HG02943 (cell line): ENCODE data around the gene SPON1.
"Not testable (repeated sequence)": the region's sequence is repeated elsewhere in the genome, so short reads cannot be mapped to it uniquely, and the experiment has no call there.

Experiments used
- ATAC-seq: cut with Tn5 transposase; IDR thresholded peaks from one replicate; pipeline ENCODE4 v1.9.1; 2021; ENCODE audit warnings: mild to moderate bottlenecking, low read depth, moderate library complexity; ENCODE audit not compliant: unreplicated experiment

The SPON1 gene

DNA sequence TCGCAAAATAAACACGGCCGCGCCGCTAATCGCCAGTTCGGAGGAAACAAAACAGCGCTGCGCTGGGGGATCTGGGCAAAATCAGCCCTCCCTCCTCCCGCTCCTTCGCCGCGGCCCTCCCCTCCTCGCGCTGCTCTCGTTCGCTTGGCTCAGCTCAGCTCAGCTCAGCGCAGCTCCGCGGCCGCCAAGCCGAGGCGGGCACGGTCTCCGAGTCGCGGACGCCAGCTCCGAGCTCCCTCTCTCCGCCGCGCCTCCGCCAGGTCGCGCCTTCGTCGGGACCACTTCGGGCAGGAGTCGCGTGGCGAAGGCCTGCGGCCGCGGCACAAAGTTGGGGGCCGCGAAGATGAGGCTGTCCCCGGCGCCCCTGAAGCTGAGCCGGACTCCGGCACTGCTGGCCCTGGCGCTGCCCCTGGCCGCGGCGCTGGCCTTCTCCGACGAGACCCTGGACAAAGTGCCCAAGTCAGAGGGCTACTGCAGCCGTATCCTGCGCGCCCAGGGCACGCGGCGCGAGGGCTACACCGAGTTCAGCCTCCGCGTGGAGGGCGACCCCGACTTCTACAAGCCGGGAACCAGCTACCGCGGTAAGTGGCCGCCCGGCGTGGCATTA, at the start of gene SPON1:
Gene SPON1 (plus strand): TSS at position 162 of the 607 bp plus-strand sequence. CDS start 182 bp downstream, at position 344.
- no peak for ATAC-seq

DNA sequence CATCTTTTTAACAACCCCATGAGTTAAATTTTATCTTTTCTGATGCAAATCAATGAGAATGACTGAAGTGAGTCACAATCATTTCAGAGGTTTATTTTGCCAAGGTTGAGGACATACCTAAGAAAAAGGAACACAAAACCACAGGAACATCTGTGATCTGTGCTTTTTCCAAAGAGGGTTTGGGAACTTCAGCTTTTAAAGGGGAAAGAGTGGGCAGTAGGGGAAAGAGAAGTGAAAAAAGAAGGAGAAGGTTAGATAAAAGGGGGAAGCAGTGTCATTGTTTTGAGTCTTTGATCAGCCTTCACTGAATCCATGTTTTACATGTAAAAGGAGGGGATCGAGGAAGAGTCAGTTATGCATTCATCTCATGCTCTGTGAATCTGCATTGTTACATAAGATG, 45.3 kb upstream of the SPON1 start:
- ATAC-seq, result no peak

DNA sequence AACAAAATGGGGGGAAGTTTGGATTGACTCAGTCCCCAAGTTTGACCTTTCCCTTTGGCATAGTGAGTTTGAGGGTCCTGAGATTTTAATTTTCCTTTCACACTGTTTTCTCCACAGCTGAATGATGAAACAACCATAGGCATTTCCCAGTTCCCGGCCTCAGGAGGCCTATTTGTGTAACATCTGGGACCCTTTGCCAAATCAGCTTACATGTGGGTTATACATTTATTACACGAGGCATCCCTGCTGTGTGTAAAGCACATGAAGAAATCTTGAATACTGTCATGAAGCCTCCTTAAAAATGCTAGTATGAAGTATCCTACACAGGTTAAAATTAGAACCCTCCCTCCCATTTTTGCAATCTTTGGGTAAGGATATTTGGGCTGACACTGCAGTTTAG, 44.6 kb upstream of the SPON1 start:
- ATAC-seq, result no peak

DNA sequence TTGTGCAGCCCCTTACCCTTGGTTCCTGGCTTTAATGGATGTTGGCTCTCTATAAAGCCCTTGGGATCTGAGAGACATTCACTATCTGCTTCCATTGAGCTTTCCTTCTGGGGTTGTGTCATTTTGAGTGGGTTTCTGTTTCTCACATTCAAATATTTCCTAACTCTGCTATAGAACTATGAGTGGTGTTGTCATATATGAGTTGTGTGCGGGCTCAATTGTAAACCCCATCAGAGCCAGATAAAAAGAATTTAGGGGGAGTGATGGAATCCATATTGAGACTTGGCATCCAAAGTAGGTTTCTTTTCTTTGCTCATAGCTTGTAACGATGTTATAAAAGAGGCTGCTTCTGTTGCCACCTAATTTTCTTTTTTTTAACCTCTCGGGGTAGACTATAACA, 41.8 kb upstream of the SPON1 start:
- ATAC-seq, result no peak

DNA sequence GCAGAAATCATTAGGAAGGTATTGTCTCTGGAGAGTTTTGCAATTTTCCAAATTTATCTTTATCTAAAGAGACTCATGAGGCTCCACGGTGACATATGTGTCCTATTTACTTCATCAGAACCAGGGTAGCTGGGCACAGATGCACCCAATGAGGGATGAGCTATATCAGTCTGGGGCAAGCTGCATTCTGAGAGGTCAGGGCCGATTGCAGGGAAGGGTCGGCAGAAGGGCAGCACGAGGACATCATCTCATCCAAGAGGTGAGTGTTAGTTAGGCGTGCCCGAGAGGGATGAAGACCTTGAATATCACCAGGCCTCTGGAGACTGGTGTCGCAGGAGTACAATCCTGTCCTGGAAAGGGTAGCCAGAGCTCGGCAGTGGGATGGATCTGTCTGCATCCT, 41.0 kb upstream of the SPON1 start:
- ATAC-seq, result no peak

DNA sequence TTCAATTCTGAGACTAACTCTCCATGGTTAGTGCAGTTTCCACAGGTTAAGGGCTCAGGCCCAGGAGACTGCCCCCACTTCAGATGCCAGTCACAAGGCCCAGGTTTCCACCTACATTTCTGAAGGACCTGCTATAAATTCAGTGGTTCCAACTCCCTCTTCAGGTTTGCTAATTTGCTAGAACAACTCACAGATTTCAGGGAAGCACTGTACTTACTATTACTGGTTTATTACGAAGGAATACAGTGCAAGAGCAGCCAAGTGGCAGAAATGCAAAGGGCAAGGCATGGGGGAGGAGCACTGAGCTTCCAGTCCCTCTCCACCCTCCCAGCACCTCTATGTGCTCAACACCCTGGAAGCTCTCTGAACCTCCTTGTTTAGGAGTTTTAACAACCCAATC, 39.3 kb upstream of the SPON1 start:
- ATAC-seq, result no peak

DNA sequence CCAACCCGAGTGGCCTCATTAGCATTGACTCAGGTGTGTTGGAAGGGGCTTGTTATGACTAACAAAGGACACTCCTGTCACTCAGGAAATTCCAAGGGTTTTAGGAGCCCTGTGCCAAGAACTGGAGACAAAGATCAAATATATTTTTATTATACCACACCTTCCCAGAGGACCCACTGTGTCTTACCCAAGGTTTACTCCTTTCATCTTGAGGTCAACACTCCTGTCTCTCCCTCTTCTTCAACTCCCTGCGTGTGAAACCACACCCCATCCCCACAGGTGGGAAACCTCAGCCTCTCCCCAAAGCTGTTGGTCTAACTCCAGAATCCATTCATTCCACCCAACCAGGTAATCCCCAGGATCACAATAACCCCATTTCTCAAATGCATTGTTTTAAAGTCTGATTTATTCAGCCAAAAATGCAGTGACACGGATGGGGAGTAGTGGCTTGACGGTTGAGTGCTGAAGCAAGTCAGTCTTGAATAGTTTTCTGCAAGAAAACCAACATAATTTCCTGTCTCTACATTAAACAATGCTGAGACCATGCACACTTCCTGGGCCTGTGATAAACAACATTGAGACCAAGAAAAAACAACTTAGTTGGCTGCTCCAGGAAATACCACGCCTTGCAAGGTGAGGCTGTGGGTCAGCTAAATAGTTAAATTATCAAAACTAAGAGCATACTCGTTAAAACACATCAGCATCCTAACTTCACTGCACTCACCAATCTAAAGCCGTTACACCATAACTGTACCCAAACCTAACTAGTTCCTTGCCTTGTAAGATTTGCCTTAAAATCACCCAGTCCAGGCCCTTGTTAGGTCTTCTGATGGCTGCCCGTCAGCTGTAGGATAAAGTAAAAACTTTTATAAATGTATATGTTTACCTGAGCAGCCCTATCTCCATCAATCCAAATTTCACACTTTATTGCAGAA, 38.5 kb upstream of the SPON1 start:
- ATAC-seq, result no peak

DNA sequence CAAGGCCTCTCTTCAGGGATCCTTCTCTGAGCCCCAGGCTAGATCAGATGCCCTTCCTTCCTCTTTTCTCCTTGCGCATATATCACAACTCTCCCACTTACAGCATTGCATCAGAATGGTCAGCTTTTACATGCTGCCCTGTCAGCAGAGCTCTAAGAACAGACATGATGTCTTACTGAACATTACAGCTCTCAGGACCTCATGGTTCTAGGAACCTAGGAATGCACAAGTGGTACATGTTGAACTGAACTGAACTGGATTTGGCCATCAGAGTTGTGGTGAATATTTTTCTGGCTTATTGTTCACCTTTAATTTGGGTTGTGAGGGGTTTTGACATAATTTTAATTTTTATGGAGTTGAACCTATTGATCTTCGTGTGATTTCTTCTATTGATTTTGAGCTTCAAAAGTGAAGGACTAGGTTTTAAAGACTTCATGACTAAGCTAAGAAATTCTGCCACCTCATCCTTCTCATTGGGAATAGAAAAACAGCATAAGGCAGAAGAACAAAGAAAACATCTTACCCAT, 37.7 kb upstream of the SPON1 start:
- ATAC-seq, result no peak

DNA sequence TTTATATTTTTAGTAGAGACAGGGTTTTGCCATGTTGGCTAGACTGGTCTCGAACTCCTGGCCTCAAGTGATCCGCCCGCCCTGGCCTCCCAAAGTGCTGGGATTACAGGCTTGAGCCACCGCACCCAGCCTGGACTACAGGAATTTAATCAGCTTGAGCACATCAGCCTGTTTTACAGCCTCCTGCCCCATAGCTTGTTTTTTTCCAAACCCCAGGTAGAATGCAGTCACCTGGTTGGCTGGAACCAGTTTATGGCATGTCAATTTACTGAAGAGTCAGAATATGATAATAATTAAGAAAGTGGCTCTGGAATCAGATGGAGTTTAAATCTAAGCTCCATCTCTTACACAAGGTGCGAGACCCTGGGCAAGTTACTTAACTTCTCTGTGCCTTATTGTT, 36.2 kb upstream of the SPON1 start:
- ATAC-seq, result not testable (repeated sequence)

DNA sequence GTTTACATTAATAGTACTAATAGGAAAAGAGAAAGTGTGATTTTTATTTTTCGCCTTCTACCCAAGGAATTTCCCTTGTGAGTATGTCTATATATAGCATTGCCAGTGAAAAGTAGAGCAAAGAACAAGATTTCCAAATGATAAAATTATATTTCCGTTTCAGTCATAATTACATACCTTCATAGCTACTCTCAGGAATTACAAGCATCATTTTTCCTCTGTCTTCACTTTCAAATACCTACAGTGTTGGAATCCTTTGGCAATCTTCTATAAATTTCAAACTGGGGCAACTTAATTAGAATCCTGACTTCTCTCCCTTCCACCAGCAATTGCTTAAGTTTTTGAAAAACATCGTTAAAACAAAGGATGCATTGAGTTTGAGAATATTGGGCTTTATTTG, 35.5 kb upstream of the SPON1 start:
- no peak for ATAC-seq

DNA sequence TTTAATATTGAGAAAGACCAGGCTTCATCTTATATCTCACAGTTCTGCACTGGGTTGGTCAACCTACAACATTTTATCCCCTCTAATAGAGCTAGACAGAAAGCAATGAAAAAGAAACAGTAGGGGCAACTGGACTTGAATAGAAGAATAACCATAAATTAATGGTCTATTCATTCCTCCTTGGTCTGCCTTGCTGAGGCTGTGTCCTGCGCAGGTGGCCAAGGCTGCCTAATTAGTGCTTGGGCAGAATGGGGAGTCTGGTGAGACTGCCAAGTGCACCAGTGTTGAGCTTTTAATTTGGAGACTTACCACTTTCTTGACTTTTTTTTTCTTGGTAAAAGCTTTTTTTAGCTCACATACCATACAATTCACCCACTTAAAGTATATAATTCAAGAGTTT, 35.0 kb upstream of the SPON1 start:
- no peak for ATAC-seq

DNA sequence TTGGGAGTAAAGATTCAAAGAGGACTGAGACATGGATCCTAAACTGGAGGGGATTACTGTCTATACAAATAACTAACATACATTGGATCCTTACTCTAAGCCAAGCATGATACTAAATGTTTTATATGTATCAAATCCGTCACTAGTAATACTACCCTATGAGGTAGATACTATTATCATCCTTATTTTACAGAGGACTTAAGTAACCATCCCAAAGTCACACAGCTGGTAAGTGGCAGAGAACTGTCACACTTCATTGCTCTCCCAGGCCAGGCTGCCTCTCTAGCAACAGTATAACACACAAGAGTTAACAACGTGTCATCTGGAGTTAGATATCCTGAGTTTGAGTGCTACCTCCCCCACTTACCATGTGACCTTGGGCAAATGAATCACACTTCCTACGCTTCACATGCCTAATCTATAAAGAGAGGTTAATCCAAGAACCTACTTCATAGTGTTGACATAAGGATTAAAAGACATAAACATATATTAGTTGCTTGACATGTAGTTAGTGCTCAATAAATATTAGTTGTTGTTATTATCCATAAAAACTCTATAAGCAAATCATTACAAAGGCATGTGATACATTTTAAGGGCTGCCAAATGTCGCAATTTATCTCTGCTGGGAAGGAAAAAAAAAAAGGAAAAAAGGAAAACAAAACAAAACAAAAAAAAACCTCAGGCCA, 33.8 kb upstream of the SPON1 start:
- no peak for ATAC-seq

DNA sequence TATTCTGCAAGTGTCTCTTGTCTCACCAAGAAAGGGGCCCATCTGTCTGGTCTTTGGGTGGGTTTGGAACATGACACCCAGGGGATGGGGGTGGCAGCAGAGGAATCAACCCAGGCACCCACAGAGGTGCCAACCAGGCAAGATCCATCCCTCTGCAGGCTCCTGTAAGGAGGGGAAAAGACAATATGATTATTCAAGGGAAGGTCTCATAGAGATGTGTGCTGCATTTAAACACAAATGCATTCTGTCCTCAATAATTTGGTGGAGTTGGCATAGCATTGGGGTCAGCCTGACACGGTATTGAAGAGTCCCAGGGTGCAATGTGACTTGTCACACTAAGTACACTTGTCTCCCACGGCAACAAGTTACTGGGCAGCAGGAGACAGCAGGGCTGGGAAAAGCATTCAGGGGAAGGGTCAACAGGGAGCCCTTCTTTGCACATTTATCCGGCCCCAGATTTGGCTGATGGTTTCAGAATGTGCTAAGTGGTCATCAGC, 33.1 kb upstream of the SPON1 start:
- no peak for ATAC-seq

DNA sequence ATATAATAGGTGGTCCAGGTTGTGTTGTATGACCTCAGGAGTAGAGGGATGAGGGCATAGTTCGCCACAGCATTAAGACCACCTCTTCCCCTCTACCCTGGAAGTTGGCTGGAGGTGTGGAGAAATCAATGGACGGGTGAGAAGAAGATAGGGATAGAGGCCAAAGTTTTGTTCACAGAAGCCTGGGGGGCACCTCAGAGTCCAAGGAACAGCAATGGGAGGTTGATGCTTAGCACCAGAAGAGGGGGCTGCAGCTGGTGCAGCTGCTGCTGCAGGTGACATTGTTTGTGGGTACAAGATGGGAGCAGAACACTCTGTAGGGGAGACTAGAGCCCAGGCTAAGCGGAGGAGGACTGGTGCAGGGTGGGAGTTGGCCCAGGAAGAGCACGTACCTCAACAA, 31.2 kb upstream of the SPON1 start:
- no peak for ATAC-seq

DNA sequence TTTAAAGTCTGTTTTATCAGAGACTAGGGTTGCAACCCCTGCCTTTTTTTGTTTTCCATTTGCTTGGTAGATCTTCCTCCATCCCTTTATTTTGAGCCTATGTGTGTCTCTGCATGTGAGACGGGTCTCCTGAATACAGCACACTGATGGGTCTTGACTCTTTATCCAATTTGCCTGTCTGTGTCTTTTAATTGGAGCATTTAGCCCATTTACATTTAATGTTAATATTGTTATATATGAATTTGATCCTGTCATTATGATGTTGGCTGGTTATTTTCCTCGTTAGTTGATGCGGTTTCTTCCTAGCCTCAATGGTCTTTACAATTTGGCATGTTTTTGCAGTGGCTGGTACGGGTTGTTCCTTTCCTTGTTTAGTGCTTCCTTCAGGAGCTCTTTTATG, 25.4 kb upstream of the SPON1 start:
- not testable (repeated sequence) for ATAC-seq

DNA sequence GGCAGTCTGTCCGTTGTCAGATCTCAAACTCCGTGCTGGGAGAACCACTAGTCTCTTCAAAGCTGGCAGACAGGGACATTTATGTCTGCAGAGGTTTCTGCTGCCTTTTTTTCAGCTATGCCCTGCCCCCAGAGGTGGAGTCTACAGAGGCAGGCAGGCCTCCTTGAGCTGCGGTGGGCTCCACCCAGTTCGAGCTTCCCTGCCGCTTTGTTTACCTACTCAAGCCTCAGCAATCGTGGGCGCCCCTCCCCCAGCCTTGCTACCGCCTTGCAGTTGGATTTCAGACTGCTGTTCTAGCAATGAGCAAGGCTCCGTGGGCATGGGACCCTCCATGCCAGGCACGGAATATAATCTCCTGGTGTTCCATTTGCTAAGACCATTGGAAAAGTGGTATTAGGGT, 23.7 kb upstream of the SPON1 start:
- not testable (repeated sequence) for ATAC-seq

DNA sequence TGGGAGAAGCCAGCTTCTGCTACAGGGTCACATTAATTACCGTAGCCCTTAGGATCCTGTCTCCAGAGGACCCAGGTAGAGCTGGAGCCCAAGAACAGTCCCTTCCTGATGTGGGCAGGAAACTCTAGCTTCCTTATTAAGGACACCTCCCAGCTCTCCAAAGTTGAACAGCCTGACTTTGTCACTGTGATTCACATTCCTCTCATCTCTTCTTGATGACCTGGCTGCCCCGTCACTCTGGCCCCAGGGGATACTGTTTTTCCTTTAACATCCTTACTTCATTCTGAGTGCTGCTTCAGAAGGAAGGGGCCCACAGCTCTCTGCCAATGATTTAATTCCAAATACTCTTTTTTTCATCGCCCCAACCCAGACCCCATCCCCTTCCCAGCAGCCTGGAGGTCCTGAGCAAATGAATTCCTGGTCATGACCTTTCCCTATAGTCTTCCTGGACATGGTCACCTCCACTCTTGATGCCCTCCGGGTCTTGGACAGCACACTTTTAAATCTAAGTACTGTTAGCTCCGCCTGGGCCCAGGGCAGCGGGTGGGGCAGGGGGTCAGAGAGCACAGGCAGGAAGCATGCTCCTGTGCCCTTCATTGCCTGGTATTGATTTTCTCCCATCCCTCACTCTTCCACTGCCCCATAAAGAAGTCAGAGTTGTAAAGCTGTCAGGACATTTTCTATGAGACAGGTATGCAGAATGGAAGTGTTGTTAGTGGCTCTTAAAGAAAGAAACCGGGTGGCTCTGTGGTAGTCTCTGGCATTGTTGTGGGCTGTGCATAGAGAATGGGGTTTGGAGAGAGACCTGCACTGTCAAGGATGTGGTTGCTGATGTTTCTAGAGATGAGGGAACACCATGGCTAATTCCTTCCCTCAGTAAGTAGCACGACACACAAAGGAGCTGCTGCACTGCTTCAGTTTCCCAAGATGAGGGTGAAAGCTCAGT, 22.3 kb upstream of the SPON1 start:
- no peak for ATAC-seq

DNA sequence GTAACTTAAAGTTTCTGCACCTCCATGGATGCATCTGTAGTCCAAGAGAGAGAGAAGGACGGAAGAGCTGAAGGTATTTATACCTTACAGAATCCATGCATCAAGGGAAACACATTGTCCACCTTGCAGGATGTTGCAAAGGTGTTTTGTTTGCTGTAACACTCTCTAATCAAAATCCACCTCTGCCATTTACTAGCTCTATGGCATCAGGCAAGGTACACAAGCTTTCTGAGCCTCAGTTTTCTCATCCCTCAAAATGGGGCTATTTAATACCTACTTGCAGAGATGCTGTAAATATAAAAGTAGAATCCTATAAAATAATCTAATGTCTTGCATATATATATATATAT, 21.6 kb upstream of the SPON1 start:
- no peak for ATAC-seq

DNA sequence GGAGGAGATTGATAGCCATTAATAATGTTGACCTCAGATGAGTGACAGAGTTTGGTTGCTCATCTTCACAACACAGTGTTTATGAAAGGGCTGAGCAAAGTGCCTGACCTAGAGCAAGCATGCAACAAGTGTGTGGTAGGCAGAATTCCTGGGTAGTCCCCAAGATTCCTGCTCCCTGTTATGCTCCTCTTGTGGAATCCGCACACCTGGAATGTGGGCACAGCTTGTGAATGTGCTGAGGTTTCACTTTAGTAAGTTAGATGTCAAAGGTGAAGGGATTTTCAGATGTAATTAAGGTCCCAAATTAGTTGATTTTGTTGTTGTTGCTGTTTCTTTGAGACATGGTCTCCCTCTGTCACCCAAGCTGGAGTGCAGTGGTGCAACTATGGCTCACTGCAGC, 20.7 kb upstream of the SPON1 start:
- ATAC-seq, result no peak

DNA sequence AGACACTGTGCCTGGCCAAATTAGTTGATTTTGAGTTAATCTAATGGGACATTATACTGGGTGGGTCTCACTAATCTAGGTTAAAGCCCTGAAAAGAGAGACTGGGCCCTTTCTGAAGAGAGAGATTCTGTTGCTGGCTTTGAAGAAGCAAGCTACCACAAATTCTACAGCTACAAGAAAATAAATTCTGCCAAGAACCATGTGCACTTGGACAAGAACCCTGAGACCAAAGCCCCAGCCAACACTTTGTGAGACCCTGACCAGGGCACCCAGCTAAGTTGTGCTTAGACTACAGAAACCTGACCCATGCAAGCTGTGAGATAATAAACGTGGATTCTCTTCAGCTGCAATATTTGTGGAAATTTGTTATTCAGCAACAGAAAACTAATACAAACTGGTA, 20.1 kb upstream of the SPON1 start:
- no peak for ATAC-seq
